Aorta (tissue), 5 donors: ENCODE results near the gene MEIS2. TPM values are rescaled to one million over a fixed set of nuclear protein-coding genes. Genes with fewer than 3 reads are reported as not detected.

ENCODE experiments used
- ATAC-seq: fragments of 200-7000 bp; cut with Tn5 transposase; one replicate; pipeline ENCODE4 v1.9.1; 2022; ENCODE audit warnings: moderate library complexity; ENCODE audit not compliant: low FRiP score
- DNase-seq, 2 donors: peaks; one replicate each; pipeline ENCODE4 v3.0.0-alpha.2; 2020
- H3K27ac ChIP-seq, 2 donors: one replicate each; pipeline ENCODE4 v1.5.1; 2013; ENCODE audit warnings: low read length in 2 of 2, mild to moderate bottlenecking in 2 of 2, moderate library complexity in 2 of 2, control low read depth in 1 of 2, inconsistent platforms in 1 of 2, low read depth in 1 of 2
- H3K27me3 ChIP-seq, 2 donors: one replicate each; pipeline ENCODE4 v1.6.1; 2013; ENCODE audit warnings: control low read depth in 1 of 2, low read length in 1 of 2, mild to moderate bottlenecking in 1 of 2, moderate library complexity in 1 of 2; ENCODE audit not compliant: insufficient read depth in 2 of 2, control insufficient read depth in 1 of 2
- H3K36me3 ChIP-seq, 2 donors: one replicate each; pipeline ENCODE4 v1.6.1; 2013; ENCODE audit warnings: control low read depth in 1 of 2, low read length in 1 of 2, mild to moderate bottlenecking in 1 of 2; ENCODE audit not compliant: insufficient read depth in 2 of 2, control insufficient read depth in 1 of 2
- H3K4me1 ChIP-seq, 2 donors: one replicate each; pipeline ENCODE4 v1.6.1; 2013; ENCODE audit warnings: low read length in 2 of 2, control low read depth in 1 of 2, mild to moderate bottlenecking in 1 of 2, moderate library complexity in 1 of 2; ENCODE audit not compliant: insufficient read depth in 2 of 2, control insufficient read depth in 1 of 2
- H3K4me3 ChIP-seq, 2 donors: one replicate each; pipeline ENCODE4 v1.5.1; 2013; ENCODE audit warnings: low read length in 2 of 2, control low read depth in 1 of 2, mild to moderate bottlenecking in 1 of 2
- H3K9me3 ChIP-seq: one replicate; pipeline ENCODE4 v1.6.1; 2013; ENCODE audit warnings: mild to moderate bottlenecking, low read length; ENCODE audit not compliant: control insufficient read depth
- WGBS, 2 donors: extraction: QIAGEN DNeasy Blood & Tissue Kit; methylation state at CpG; one replicate each; pipeline ENCODE4 v1.1.7; 2013; 5-methylcytosine and 5-hydroxymethylcytosine counted together
- intact Hi-C, 2 donors: fragments of 100-400 bp; cut with DNase I; formaldehyde crosslinking; loops; one replicate each; pipeline versions ENCODE4 v1.14.2 to v1.15.0; 2022
- polyA plus RNA-seq, 2 donors: library from polyadenylated mRNA; stranded (reverse); fragments of 200-250 nt; gene quantifications; one replicate each; pipeline ENCODE4 v1.2.3, GENCODE V29; 2013
- total RNA-seq, 2 donors: library from RNA; stranded (reverse); fragmentation: NEBNext Ultra II Directional; extraction: Animal tissue kit (Norgen Biotek cat#: 25700); gene quantifications; one replicate each; pipeline ENCODE4 v1.2.1, GENCODE V29; 2021
- donor health status: healthy with polysubstance abuse.
- donor health status: Bipolar disorder and iron deficiency.
- donor health status: DM: no; HTN: no; CAD: no.
- donor health status: DM: no; HTN: no; CAD: no.
- donor health status: DM: yes; HTN: yes; CAD: no.

The MEIS2 gene
- total and polyA plus RNA-seq, 4 donors = 20.7 to 58.7 (median 25.9) TPM

DNA sequence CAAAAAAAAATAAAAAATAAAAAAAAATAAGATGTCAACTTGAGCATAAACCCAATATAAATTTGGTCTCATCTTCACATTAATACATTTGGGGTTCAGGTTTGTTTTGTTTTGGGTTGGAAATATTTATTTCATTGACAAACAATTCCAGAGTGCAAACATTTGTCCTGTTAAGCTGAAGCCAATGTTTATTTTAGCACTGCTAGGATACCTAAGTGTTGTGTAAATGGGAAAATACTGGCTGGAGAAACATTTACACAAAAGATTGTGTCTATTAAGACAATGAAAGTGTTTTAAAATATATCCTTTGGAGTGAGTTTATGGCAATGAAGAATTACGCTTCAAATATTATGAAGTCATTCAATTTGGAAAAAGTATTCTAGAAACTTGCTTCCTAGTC is 91.1 kb downstream of the MEIS2 start:
- Histone ChIP-seq H3K27me3 (no peaks in the 10 kb centered on the region), H3K4me3 (no peak overlapping the region), H3K36me3 (peaks cover 0 to 1% of the 10 kb centered on the region in 2 donors), H3K27ac (no peak overlapping the region), H3K9me3 (no peaks in the 10 kb centered on the region), H3K4me1 (no peaks in the 10 kb centered on the region)
- ATAC-seq = no peak
- intact Hi-C loops = no loop called here
- WGBS, 2 donors = 95% methylated on average over 1 of the region's 1 CpG
- DNase-seq = no peak

DNA sequence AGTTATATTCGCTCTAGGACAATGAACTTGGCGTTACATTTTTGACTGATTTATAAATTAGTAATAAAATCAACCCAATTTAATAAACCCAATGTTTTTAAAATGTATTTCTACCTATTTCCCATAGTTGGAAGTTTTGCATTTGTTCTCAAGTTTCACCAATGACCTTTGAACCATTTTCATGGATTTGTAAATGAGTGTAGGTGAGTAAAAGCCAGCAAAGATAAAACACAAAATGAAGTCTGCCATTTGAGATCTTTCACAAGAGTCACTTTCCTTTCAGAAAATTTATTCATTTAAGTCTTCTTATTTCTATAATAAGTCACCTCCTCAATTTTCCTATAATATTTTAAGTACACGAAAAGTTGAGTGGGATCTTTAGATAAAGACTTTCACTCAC is 92.1 kb downstream of the MEIS2 start:
- Histone ChIP-seq H3K4me1 (no peaks in the 10 kb centered on the region), H3K9me3 (no peaks in the 10 kb centered on the region), H3K27me3 (no peaks in the 10 kb centered on the region), H3K27ac (no peak overlapping the region), H3K36me3 (peaks cover 0 to 3% of the 10 kb centered on the region in 2 donors), H3K4me3 (no peak overlapping the region)
- no peak for ATAC-seq
- DNase-seq = no peak
- 89 to 94% methylated on average over 3 of the region's 3 CpGs for WGBS, 2 donors
- intact Hi-C loops = no loop called here

DNA sequence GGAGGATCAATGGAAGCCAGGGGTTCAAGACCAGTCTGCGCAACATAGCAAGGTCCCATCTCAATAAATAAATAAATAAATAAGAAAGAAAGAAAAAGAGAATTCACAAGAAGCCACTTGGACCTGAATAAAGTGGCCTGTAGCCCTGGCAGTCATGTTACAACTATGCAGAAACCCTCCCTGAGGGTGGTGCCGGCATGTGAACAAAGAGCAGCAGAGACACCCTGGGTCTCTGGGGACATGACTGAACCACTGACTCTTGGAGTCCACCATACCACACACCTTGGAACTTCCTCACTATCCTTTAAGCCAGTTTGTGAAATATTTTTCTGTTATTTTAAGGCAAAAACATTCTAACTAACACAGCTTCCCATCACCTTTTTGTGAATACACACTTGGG is 93.0 kb downstream of the MEIS2 start:
- 100% methylated on average over 2 of the region's 2 CpGs for WGBS, 2 donors
- no peak overlapping the region for H3K27ac ChIP-seq
- H3K4me3 ChIP-seq = no peak overlapping the region
- H3K4me1 ChIP-seq = no peaks in the 10 kb centered on the region
- H3K9me3 ChIP-seq = no peaks in the 10 kb centered on the region
- intact Hi-C loops = no loop called here
- ATAC-seq (no peak), DNase-seq (no peak)
- H3K27me3 ChIP-seq = no peaks in the 10 kb centered on the region
- peaks cover 0 to 3% of the 10 kb centered on the region in 2 donors for H3K36me3 ChIP-seq

DNA sequence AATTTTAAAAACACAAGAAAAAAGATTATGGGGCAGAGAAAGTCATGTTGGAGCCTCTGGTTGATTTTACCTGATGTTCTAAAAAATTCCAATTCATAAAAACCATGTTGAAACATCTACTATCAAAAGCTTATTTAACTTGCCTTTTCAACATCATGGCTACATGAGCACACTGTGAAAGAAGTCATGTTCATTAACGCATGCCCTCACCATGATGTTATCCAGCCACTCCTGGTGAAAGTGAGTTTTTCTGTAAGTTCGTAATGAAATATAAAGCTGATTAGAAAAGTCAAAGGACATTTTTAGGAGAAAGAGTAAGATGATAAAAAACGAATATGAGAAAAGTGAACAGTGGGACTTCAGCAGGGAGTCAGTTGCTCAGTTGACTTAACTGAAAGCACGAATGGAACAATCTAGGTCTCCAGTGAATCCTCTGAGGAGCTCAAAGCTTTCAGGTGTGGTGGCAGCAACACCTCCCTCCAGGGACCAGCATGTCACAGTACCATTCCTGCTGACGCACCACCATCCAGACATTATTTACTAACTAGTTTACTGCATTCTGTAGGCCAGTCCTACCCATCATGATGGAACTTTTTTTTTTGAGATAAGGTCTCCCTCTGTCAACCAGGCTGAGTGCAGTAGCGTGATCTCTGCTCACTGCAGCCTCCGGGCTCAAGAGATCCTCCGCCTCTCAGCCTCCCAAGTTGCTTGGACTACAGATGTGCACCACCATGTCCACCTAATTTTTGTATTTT is 95.2 kb downstream of the MEIS2 start:
- DNase-seq (no peak), ATAC-seq (no peak)
- WGBS, 2 donors = 82 to 84% methylated on average over 8 of the region's 8 CpGs

DNA sequence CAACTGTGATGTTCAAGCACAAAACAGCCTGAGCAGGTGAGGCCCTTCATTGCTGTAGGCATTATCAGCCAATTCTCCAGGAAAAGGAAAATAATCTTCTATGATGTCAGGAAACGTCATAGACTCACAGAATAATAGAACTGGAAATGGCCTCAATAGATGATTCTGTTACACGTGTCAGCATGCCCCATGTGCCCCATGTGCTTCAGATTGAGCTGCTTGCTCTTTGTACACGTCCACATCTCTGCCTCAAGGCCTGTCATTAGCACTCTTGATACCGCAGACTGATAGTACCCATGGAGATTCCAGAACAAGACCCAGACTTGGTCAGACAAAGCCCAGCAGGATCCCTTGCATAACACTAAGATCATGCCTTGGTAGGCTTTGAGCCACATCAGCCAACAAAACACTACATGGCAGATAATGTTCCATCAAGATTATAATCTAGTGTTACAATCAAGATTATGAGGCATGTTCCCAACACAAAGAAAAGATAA is 95.9 kb downstream of the MEIS2 start:
- Histone ChIP-seq H3K9me3 (no peaks in the 10 kb centered on the region), H3K27ac (no peak overlapping the region), H3K27me3 (no peaks in the 10 kb centered on the region), H3K4me3 (no peak overlapping the region), H3K4me1 (no peaks in the 10 kb centered on the region), H3K36me3 (peaks cover 0 to 3% of the 10 kb centered on the region in 2 donors)
- 92 to 94% methylated on average over 4 of the region's 4 CpGs for WGBS, 2 donors
- no peak for DNase-seq
- no peak for ATAC-seq
- intact Hi-C loops = no loop called here

More for the DNA sequence above, 95.2 kb downstream of the MEIS2 start:
- no peaks in the 10 kb centered on the region for H3K4me1 ChIP-seq
- peaks cover 0 to 3% of the 10 kb centered on the region in 2 donors for H3K36me3 ChIP-seq
- no peak overlapping the region for H3K27ac ChIP-seq
- no peaks in the 10 kb centered on the region for H3K27me3 ChIP-seq
- H3K4me3 ChIP-seq = no peak overlapping the region
- intact Hi-C loops = no loop called here
- no peaks in the 10 kb centered on the region for H3K9me3 ChIP-seq

DNA sequence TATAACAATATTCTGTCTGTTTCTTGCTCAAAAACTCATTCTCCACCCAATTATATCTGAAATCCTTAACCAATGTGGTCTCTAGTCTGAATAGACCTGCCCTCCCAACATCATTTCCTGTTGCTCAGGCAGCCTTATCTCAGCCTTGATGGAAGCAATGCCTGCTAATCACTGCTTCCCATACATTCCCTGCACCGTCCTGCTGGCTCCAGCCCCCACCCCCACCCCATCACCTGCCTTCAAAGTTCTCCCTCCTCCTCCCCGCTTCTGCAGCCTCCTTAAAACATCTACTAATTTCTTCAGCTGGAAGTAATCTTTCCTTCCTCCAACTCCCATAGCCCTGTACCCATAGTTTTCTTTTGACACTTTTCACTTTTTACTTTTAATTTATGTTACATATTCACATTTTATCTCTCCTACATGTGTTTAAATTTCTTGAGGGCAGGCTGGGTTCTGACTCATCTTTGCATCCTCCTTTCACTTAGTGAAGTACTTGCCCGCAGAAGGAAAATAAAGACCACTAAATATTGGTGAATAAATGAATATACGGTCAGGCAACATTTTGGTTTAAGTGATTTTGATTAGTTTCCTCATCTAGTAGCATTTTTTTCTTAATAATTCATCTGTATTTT is 98.2 kb downstream of the MEIS2 start:
- Histone ChIP-seq H3K9me3 (no peaks in the 10 kb centered on the region), H3K36me3 (peaks cover 0 to 3% of the 10 kb centered on the region in 2 donors), H3K27me3 (no peaks in the 10 kb centered on the region), H3K27ac (no peak overlapping the region), H3K4me3 (no peak overlapping the region), H3K4me1 (no peaks in the 10 kb centered on the region)
- intact Hi-C loops = no loop called here
- WGBS, 2 donors = 93 to 96% methylated on average over 4 of the region's 4 CpGs
- DNase-seq (no peak), ATAC-seq (no peak)

DNA sequence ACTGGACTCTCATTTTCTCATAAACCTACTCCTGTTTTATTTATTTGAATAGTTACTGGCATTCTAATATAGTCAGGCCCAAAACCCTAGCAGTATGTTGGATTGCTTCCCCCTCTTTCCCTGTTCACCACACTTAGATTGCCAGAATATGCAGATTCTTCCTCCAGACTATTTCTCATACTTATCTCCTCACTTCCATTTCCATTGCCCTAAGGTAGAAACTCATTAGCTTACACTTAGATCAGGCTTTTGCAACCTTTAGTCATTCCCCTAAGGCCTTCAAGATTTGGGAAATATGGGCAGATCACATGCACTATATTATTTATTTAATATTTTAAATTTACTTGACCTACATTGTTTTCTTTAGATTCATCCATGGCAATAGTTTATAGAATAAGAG is 98.9 kb downstream of the MEIS2 start:
- Histone ChIP-seq H3K9me3 (no peaks in the 10 kb centered on the region), H3K27ac (no peak overlapping the region)
- intact Hi-C loops = no loop called here

DNA sequence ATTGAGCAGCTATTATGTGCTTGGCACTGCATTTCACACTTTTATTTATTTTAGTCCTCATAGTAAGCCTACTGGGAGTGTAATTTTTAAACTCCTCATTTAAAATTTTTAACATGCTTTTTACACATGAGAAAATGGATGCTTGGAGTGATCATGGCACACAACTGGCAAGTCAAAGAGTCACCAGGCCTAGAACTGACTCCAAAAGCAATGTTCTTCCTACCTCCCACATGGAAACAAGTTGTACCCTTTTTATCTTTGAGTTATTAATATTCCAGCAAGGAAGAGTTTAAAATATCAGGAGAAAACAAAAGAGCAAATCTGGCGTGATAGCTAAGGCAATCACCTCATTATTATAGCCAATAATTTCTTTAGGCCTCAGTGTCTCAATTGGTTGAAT is 100.6 kb downstream of the MEIS2 start:
- Histone ChIP-seq H3K4me3 (no peak overlapping the region), H3K4me1 (no peaks in the 10 kb centered on the region), H3K9me3 (no peaks in the 10 kb centered on the region), H3K36me3 (peaks cover 0 to 3% of the 10 kb centered on the region in 2 donors), H3K27me3 (no peaks in the 10 kb centered on the region), H3K27ac (no peak overlapping the region)
- no peak for DNase-seq
- intact Hi-C loops = no loop called here
- 82 to 100% methylated on average over 1 of the region's 1 CpG for WGBS, 2 donors
- ATAC-seq = no peak

More for the DNA sequence above, 98.9 kb downstream of the MEIS2 start:
- no peak for DNase-seq
- no peaks in the 10 kb centered on the region for H3K27me3 ChIP-seq
- H3K36me3 ChIP-seq = peaks cover 0 to 3% of the 10 kb centered on the region in 2 donors
- no peak overlapping the region for H3K4me3 ChIP-seq
- ATAC-seq = no peak
- H3K4me1 ChIP-seq = no peaks in the 10 kb centered on the region
